CD4-positive, alpha-beta T cell treated with Interleukin-17A for 1 hour (primary cell): Measurements from ENCODE around the gene PER3.
A peak's percentile ranks its signal among the peaks of the same experiment; 100 is the strongest.
"Not testable (repeated sequence)": the region's sequence is repeated elsewhere in the genome, so short reads cannot be mapped to it uniquely, and the experiment has no call there.

Experiments used
- DNase-seq: peaks from one replicate; pipeline ENCODE4 v3.0.0-alpha.2; 2020

Gene PER3

GRCh38 chr1:7780976-7781375 is 3.1 kb upstream of the PER3 start:
- DNase-seq = no peak

GRCh38 chr1:7781501-7781900 is 2.6 kb upstream of the PER3 start:
- peak; percentile 12 for DNase-seq

GRCh38 chr1:7781923-7782495 is 2.1 kb upstream of the PER3 start:
- peak; percentile 29 for DNase-seq

DNA sequence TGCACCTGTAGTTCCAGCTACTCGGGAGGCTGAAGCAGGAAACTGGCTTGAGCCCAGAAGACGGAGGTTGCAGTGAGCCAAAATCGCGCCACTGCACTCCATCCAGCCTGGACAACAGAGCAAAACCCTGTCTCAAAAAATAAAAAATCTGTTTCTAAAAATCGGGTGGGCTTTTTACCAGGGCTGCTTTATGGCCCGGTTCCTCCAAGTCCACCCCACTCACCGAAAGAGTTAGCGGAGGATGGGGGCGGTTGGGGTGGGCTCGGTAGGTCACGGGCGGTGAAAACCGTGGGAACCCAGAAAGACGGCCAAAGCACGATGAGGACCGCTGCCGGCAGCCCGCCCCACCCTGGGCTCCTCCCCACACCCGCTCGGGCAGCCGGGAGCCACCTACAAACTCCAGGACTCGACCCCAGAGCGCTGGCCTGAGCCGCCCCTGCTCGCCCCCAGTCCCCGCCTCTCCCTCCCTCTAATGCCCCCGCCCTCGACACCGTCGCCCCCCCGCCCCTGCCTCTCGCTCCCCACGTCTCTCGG is 846 bp upstream of the PER3 start:
- no peak for DNase-seq

DNA sequence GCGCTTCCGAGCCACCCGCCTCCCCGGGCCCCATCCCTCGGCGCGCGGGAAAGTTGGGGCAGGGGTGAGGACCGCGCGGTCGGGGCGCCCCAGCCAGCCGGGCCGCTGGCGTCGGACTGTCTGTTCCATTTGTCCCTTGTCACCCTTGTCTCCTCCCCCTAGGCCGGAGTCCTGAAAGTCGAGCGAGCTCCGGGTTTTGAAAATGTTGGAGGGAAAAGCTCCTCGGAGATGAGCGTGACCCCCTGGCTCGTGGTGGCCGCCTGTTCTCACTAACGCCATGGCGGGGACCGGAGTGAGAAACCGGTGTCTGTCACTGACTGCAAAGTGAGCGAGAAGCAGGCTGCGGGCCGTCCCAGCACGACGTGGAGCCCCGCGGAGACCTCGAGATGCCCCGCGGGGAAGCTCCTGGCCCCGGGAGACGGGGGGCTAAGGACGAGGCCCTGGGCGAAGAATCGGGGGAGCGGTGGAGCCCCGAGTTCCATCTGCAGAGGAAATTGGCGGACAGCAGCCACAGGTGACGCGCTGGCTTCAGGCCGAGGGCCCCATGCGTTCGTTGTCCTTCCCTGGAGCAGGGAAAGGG is 491 bp downstream of the PER3 start:
- DNase-seq = no peak

- DNase-seq = no peak
These were observed 1.0 kb downstream of the PER3 start for GRCh38 chr1:7785108-7785507.

- DNase-seq = no peak
These were observed 2.7 kb downstream of the PER3 start for GRCh38 chr1:7786795-7787194.

DNA sequence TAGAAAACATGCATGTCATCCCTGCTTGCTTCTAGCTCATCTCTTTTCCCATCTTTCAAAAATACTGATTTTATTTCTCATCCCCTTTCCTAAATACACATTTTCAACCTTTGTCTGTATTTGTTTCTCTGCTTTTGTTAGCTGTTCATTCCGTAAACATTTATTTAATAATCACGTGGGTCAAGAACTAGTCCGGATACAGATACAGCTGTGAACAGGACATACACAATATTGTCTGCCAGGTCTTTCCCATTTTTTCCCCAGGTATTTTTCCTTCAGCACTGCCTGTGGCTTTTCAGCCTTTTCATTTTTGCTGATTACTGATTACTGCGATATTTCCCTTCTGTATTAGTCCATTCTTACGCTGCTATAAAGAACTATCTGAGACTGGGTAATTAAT is 5.7 kb downstream of the PER3 start:
- no peak for DNase-seq

DNA sequence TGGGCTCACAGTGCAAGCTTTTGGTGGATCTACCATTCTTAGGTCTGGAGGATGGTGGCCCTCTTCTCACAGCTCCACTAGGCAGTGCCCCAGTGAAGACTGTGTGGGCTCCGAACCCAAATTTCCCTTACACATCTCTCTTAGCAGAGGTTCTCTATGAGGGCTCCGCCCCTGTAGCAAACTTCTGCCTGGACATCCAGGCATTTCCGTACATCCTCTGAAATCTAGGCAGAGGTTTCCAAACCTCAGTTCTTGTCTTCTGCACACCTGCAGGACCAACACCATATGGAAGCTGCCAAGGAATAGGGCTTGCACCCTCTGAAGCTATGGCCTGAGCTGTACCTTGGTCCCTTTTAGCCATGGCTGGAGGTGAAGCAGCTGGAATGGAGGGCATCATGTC is 6.9 kb downstream of the PER3 start:
- DNase-seq = not testable (repeated sequence)

DNA sequence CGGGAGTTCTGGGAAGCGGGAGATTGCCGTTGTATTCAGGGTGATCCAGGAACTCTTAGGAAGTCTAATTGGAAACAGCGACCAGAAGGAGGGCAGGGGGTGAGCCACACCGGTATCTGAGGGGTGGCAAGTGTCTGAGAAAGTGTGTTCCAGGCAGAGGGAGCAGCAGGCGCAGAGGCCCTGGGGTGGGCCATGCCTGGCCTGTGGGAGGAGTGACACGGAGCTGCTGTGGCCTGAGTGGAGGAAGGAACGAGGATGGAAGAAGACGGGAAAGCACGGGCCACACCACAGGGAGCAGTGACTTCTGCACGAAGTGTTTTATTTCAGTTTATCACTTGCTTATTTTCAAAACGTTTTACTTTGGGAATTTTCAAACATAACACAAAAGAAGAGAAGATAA is 11.3 kb downstream of the PER3 start:
- DNase-seq = no peak

GRCh38 chr1:7805460-7805859 is 21.4 kb downstream of the PER3 start:
- DNase-seq = no peak

- peak; percentile 39 for DNase-seq
These were observed 24.3 kb downstream of the PER3 start for GRCh38 chr1:7808253-7808844.

GRCh38 chr1:7809742-7810141 is 25.7 kb downstream of the PER3 start:
- DNase-seq = no peak

GRCh38 chr1:7810395-7810794 is 26.3 kb downstream of the PER3 start:
- DNase-seq = no peak

- DNase-seq = no peak
These were observed 27.4 kb downstream of the PER3 start for GRCh38 chr1:7811476-7811875.

DNA sequence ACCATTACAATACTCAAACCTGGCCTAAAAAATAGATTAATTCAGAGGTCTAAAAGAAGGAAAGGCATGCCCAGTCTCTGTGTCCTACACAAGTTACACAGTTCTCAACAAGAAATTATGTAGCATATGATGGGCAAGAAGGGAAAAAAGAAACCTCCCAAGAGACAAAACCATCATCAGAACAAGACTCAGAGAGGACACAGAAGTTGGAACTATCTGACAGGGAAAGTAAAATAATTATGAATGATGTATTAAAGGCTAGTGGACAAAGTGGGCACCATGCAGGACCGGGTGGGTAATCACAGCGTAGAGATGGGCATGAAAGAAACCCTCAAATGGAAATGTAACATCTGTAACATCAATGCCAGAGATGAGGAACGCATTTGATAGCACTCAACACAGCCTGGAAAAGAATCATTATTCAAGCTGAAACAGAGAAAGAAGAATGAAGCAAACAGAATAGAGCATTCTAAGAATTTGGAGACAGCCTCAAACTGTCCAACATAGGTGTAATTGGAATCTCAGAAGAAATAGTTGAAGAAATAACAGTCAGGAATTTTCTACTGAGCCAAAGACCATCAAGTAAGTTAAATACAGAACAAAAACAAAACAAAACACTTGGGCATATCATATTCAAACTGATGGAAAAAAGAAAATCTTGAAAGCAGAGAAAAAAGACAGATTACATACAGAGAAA is 29.7 kb downstream of the PER3 start:
- no peak for DNase-seq

DNA sequence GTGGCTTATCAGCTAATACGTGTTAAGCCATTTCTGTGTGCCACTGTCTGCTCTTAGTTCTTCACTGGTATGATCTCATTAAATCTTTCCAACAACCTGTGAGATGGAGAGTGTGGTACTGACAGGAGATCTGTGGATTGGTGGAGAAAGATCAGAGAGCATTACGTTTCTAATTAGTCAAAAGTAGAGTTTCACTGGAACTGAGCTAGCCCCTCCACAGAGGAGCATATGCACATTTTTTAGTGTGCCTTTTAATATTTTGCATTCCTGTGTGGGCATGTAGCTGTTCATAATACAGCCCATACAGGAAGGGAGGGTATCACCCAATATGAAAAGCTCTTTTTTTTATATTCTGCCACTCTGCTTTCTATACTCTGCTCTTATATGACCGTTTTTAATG is 37.2 kb downstream of the PER3 start:
- no peak for DNase-seq

DNA sequence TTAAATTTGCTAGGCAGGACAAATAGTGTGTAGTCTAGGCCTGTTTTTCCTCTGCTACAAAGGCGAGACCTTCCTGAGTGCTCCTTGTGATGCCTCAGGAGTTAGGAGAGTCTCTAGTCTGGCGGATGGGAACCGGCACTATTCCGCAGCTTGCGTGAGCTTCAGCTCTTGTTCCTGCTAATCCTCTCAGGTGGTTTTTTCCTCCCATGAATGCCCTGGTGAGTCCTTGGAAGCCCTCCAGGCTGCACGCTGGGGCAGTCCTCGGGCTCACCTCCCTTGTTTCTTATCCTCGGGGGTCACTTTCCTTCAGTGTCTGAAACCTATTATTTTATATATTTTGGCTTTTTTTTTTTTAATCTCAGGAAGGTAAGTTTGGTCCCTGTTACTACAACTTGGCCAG is 40.6 kb downstream of the PER3 start:
- no peak for DNase-seq

GRCh38 chr1:7826363-7826762 is 42.3 kb downstream of the PER3 start:
- no peak for DNase-seq

GRCh38 chr1:7827126-7827955 is 43.2 kb downstream of the PER3 start:
- peak; percentile 31 for DNase-seq

- DNase-seq = no peak
These were observed 47.4 kb downstream of the PER3 start for GRCh38 chr1:7831458-7831857.

DNA sequence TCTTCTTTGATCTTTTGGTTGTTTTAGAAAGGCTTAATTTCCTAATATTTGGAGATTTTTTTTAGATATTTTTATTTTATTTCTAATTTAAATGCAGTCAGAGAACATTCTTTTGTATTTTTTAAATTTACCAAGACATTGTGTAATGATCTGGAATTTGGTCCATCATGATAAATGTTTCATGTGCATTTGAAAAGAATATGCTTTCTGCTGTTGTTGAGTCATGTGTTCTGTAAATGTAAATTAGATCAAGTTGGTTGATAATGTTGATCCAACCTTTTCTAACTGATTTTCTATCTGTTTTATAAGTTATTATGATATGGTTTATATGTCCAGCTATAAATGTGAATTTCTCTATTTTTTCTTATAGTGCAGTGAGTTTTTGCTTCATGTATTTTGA is 48.9 kb downstream of the PER3 start:
- no peak for DNase-seq

DNA sequence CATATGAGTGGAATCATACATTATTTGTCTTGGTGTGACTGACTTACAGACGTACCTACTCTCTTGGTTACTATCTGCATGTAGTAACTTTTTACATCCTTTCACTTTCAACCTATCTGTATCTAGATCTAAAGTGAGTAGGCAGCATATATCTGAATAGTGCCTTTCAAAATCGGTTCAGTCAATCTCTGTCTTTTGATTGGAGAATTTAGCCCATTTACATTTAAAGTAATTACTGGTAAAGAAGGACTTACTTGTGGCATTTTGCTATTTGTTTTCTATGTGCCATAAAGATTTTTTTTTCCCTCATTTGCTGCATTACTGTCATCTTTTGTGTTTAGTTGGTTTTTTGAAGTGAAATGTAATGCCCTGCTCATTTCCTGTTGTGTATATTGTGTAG is 54.6 kb downstream of the PER3 start:
- DNase-seq = no peak
